Endothelial cell of umbilical vein (primary cell): ENCODE measurements around the gene KIAA0825. TPM values are rescaled to one million over a fixed set of nuclear protein-coding genes. Genes with fewer than 3 reads are reported as not detected.

Source experiments
- BruUV-seq: library from RNA; stranded (reverse); fragments of 400-500 nt; replicated peaks from 2 replicates; lab custom pipeline; 2021; lab: Mats Ljungman, UMichigan
- CTCF ChIA-PET: fragments of 300-600, 350-600 bp; sonication (Branson Sonifier 250); formaldehyde crosslinking; loops from one replicate; lab custom pipeline; 2021; ENCODE audit warnings: antibody characterized with exemption, inconsistent platforms; lab: Charles Lee
- POLR2A ChIA-PET: fragments of 300-600, 350-600 bp; sonication (Branson Sonifier 250); formaldehyde crosslinking; loops from one replicate; lab custom pipeline; 2021; ENCODE audit warnings: antibody characterized with exemption, inconsistent platforms; lab: Charles Lee
- DNase-seq: peaks from one replicate; pipeline ENCODE4 v3.0.0-alpha.2; 2011; ENCODE audit warnings: low read depth, low spot score
- FAIRE-seq: peaks from 2 replicates; lab custom pipeline; 2011; peaks lifted over from hg19 to GRCh38; lab: Jason Lieb, UNC
- H2AFZ ChIP-seq: 2 replicates; pipeline ENCODE4 v1.6.0; 2012; ENCODE audit warnings: low read depth, low read length, control low read depth, inconsistent platforms
- H3K27ac ChIP-seq: 2 replicates; pipeline ENCODE4 v1.5.1; 2011; ENCODE audit warnings: low read depth, mild to moderate bottlenecking, control low read depth, low read length, moderate library complexity; ENCODE audit not compliant: insufficient read depth
- H3K27me3 ChIP-seq, 2 experiments: 2 replicates each; pipeline versions ENCODE4 v1.6.0 to v1.6.1; 2011; ENCODE audit warnings: low read length in 2 of 2, mixed read lengths in 1 of 2; ENCODE audit not compliant: control insufficient read depth in 2 of 2, insufficient read depth in 2 of 2
- H3K36me3 ChIP-seq, 2 experiments: 2 replicates in 1 of 2; 3 replicates in 1 of 2; pipeline ENCODE4 v1.5.1; 2011; ENCODE audit warnings: low read length in 2 of 2, mild to moderate bottlenecking in 1 of 2, moderate library complexity in 1 of 2; ENCODE audit not compliant: control insufficient read depth in 2 of 2, insufficient read depth in 2 of 2; ENCODE audit errors: extremely low read depth in 1 of 2
- H3K4me1 ChIP-seq: 3 replicates; pipeline ENCODE4 v1.5.1; 2011; ENCODE audit warnings: mild to moderate bottlenecking, low read length; ENCODE audit not compliant: control insufficient read depth, insufficient read depth; ENCODE audit errors: extremely low read depth
- H3K4me2 ChIP-seq: 2 replicates; pipeline ENCODE4 v1.6.1; 2011; ENCODE audit warnings: low read length, control low read depth, mixed read lengths; ENCODE audit not compliant: insufficient read depth
- H3K4me3 ChIP-seq, 3 experiments: fragments of 200-600 bp in 1 of 3; sonication (generic), shearing (Covaris generic) in 1 of 3; replicated peaks in 1 of 3; 2 replicates each; pipeline ENCODE4 v1.5.1; 2011 to 2016; ENCODE audit warnings: control low read depth in 3 of 3, low read length in 3 of 3, mild to moderate bottlenecking in 2 of 3, inconsistent platforms in 1 of 3, low read depth in 1 of 3, moderate library complexity in 1 of 3; ENCODE audit not compliant: insufficient read depth in 1 of 3
- H3K79me2 ChIP-seq: 2 replicates; pipeline ENCODE4 v1.6.0; 2012; ENCODE audit warnings: low read length, inconsistent platforms; ENCODE audit not compliant: control insufficient read depth, insufficient read depth
- H3K9ac ChIP-seq: replicated peaks from 2 replicates; pipeline ENCODE3; 2011; ENCODE audit warnings: low read length, control low read depth; ENCODE audit not compliant: insufficient read depth; ENCODE audit errors: extremely low read depth
- H3K9me1 ChIP-seq: replicated peaks from 3 replicates; pipeline ENCODE4 v1.6.0; 2011; ENCODE audit warnings: mild to moderate bottlenecking, low read length; ENCODE audit not compliant: control insufficient read depth, insufficient read depth; ENCODE audit errors: extremely low read depth
- H3K9me3 ChIP-seq: replicated peaks from 2 replicates; pipeline ENCODE4 v1.5.1; 2012; ENCODE audit warnings: low read length, inconsistent platforms; ENCODE audit not compliant: control insufficient read depth, insufficient read depth
- H4K20me1 ChIP-seq: replicated peaks from 2 replicates; pipeline ENCODE3; 2011; ENCODE audit warnings: mild to moderate bottlenecking, low read length; ENCODE audit not compliant: control insufficient read depth, insufficient read depth; ENCODE audit errors: extremely low read depth
- EZH2 ChIP-seq: IDR thresholded peaks from 2 replicates; pipeline ENCODE4 v1.6.1; 2012; ENCODE audit warnings: borderline replicate concordance, low read depth, mild to moderate bottlenecking, moderate library complexity, low read length, inconsistent platforms; ENCODE audit not compliant: severe bottlenecking
- FOS ChIP-seq: IDR thresholded peaks from 2 replicates; pipeline ENCODE4 v1.6.1; 2011; ENCODE audit warnings: mild to moderate bottlenecking, low read length, moderate library complexity, borderline replicate concordance; ENCODE audit not compliant: insufficient read depth
- GATA2 ChIP-seq: IDR thresholded peaks from 2 replicates; pipeline ENCODE4 v1.7.0; 2011; ENCODE audit warnings: low read depth, mild to moderate bottlenecking, moderate library complexity, mixed read lengths, low read length; ENCODE audit not compliant: insufficient read length, insufficient read depth
- MYC ChIP-seq: IDR thresholded peaks from one replicate; pipeline ENCODE4 v1.6.1; 2011; ENCODE audit warnings: mild to moderate bottlenecking, low read depth, low read length
- POLR2A ChIP-seq: IDR thresholded peaks from 2 replicates; pipeline ENCODE4 v1.6.1; 2012; ENCODE audit warnings: low read depth, mild to moderate bottlenecking, control low read depth, low read length
- POLR2AphosphoS5 ChIP-seq: IDR thresholded peaks from 2 replicates; pipeline ENCODE4 v1.6.1; 2012; ENCODE audit warnings: low read depth, mild to moderate bottlenecking, control low read depth, low read length, moderate library complexity; ENCODE audit not compliant: insufficient read depth
- dilution Hi-C: fragments of 300-500 bp; cut with MboI; formaldehyde crosslinking; loops from one replicate; pipeline ENCODE4 v1.15.0; 2019; ENCODE audit warnings: low sequenced_read_pairs; ENCODE audit not compliant: extremely low pct_ligation_motif_present
- intact Hi-C: fragments of 100-400 bp; cut with micrococcal nuclease; formaldehyde crosslinking; loops from one replicate; pipeline ENCODE4 v1.10.0; 2022
- polyA plus RNA-seq, 4 experiments: library from polyadenylated mRNA; depleted of rRNA in 3 of 4; stranded (reverse) in 3 of 4; unstranded in 1 of 4; fragments of >200 nt; gene quantifications; 2 replicates each; pipeline versions ENCODE4 v1.2.1 to v1.2.3, GENCODE V29; 2011 to 2012; ENCODE audit warnings: missing spikeins in 1 of 4
- total RNA-seq: library from RNA; stranded (reverse); gene quantifications from 2 replicates; pipeline ENCODE4 v1.2.3, GENCODE V29; 2021
- TF ChIP-seq, protein P1 (sequence below): IDR thresholded peaks from 2 replicates; pipeline ENCODE4 v1.6.1; 2011; ENCODE audit not compliant: insufficient read depth, insufficient read length

Gene KIAA0825
- total and polyA plus RNA-seq, 2 donors (not counting 3 experiments of a cell fraction or from before 2014, with no cell fraction given) = 0.15 to 1.1 TPM

DNA sequence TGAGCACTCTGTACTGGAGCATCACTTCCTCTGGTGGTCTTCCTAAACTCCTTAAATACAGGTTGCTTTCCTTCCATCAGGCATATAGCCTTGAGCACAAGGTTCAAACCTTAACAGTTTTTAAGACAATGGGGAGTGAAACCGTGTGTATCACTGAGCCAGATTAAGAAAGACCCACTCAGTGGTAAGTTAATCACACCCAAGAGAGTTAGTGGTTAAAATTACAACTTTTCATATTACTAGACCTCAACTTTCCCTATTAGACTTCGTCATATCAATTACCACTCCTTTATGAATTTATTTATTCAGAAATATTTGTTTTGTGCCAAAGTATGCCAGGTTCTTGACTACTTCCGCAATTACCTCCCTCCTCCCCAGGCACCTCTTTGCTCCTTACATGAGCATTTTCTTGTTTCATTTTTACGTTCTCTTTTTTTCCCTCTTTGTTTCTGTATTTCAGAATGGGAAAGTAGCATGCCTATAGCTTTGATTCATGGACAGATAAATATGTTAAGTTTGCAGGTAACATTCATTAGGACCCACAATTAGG is 351.0 kb downstream of the KIAA0825 start:
- Histone ChIP-seq H3K4me3 (no peak overlapping the region), H3K4me2 (no peak overlapping the region), H3K9ac (no peak overlapping the region), H3K79me2 (no peaks in the 10 kb centered on the region), H3K36me3 (no peaks in the 10 kb centered on the region), H3K27ac (no peak overlapping the region), H2AFZ (no peak overlapping the region), H3K9me3 (no peaks in the 10 kb centered on the region), H4K20me1 (no peaks in the 10 kb centered on the region), H3K27me3 (no peaks in the 10 kb centered on the region), H3K9me1 (no peaks in the 10 kb centered on the region), H3K4me1 (no peaks in the 10 kb centered on the region)
- ChIA-PET POLR2A (no interaction called here), CTCF (no interaction called here)
- dilution Hi-C loops (no loop called here), intact Hi-C loops (no loop called here)
- no TSS peak for BruUV-seq
- FAIRE-seq (no peak), DNase-seq (no peak)
- TF ChIP-seq, protein P1, sequence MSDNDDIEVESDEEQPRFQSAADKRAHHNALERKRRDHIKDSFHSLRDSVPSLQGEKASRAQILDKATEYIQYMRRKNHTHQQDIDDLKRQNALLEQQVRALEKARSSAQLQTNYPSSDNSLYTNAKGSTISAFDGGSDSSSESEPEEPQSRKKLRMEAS = no peak
- TF ChIP-seq POLR2AphosphoS5 (no peak), POLR2A (no peak), EZH2 (no peak), FOS (no peak), MYC (no peak), GATA2 (no peak)

GRCh38 chr5:94266170-94266569 is 352.2 kb downstream of the KIAA0825 start:
- Histone ChIP-seq H3K36me3 (no peaks in the 10 kb centered on the region), H4K20me1 (no peaks in the 10 kb centered on the region), H2AFZ (no peak overlapping the region), H3K27ac (no peak overlapping the region), H3K79me2 (no peaks in the 10 kb centered on the region), H3K27me3 (no peaks in the 10 kb centered on the region), H3K4me1 (no peaks in the 10 kb centered on the region), H3K9me1 (no peaks in the 10 kb centered on the region), H3K9me3 (no peaks in the 10 kb centered on the region), H3K4me3 (no peak overlapping the region), H3K9ac (no peak overlapping the region), H3K4me2 (no peak overlapping the region)
- FAIRE-seq (no peak), DNase-seq (no peak)
- TF ChIP-seq FOS = no peak
- intact Hi-C loops = no loop called here
- ChIA-PET CTCF (no interaction called here), POLR2A (no interaction called here)
- dilution Hi-C loops = no loop called here
- BruUV-seq = no TSS peak
